HG03558 (cell line): Measurements from ENCODE around the gene AGPAT1.

Source experiments
- ATAC-seq: cut with Tn5 transposase; IDR thresholded peaks from one replicate; pipeline ENCODE4 v1.9.1; 2021; ENCODE audit warnings: moderate number of reproducible peaks; ENCODE audit not compliant: unreplicated experiment; ENCODE audit errors: extremely low read depth

AGPAT1 gene

GRCh38 chr6:32174416-32174815 lies 1.5 kb downstream of the AGPAT1 start:
- no peak for ATAC-seq

GRCh38 chr6:32173051-32173727 lies 2.7 kb downstream of the AGPAT1 start:
- ATAC-seq: no peak

GRCh38 chr6:32171234-32171633 lies 4.7 kb downstream of the AGPAT1 start:
- ATAC-seq: no peak

GRCh38 chr6:32170294-32170693 lies 5.6 kb downstream of the AGPAT1 start:
- no peak for ATAC-seq

- no peak for ATAC-seq
Observed at GRCh38 chr6:32168807-32169591, 6.9 kb downstream of the AGPAT1 start.

- ATAC-seq: no peak
Observed at GRCh38 chr6:32168350-32168749, 7.5 kb downstream of the AGPAT1 start.

- no peak for ATAC-seq
Observed at GRCh38 chr6:32167761-32168262, 8.1 kb downstream of the AGPAT1 start.

- ATAC-seq: no peak
Observed at GRCh38 chr6:32167154-32167760, 8.6 kb downstream of the AGPAT1 start.

GRCh38 chr6:32166411-32167061 lies 9.3 kb downstream of the AGPAT1 start:
- no peak for ATAC-seq

- no peak for ATAC-seq
Observed at GRCh38 chr6:32164295-32164694, 11.6 kb downstream of the AGPAT1 start, which contains the start of gene EGFL8. Gene EGFL8 (plus strand): TSS chr6:32164595. CDS start chr6:32166166, 1,571 bp downstream.

- no peak for ATAC-seq
Observed at GRCh38 chr6:32163559-32164258, 12.2 kb downstream of the AGPAT1 start.

- no peak for ATAC-seq
Observed at GRCh38 chr6:32158052-32158451, 17.8 kb downstream of the AGPAT1 start.

GRCh38 chr6:32156891-32157290 lies 19.0 kb downstream of the AGPAT1 start:
- no peak for ATAC-seq

- no peak for ATAC-seq
Observed at GRCh38 chr6:32154514-32155161, 21.2 kb downstream of the AGPAT1 start.

- ATAC-seq: no peak
Observed at GRCh38 chr6:32153564-32154513, 22.0 kb downstream of the AGPAT1 start, which contains the start of gene PPT2. Gene PPT2 (plus strand): TSS chr6:32154141. CDS start chr6:32154595, 454 bp downstream.

- ATAC-seq: no peak
Observed at GRCh38 chr6:32152769-32153563, 22.9 kb downstream of the AGPAT1 start.
